Activated CD4-positive, alpha-beta T cell treated with anti-CD3 and anti-CD28 coated beads for 1 hour (primary cell): ENCODE measurements around the gene LMF2.
A peak's percentile ranks its signal among the peaks of the same experiment; 100 is the strongest.
"Not testable (repeated sequence)": the region's sequence is repeated elsewhere in the genome, so short reads cannot be mapped to it uniquely, and the experiment has no call there.

Source experiments
- DNase-seq: peaks from one replicate; pipeline ENCODE4 v3.0.0-alpha.2; 2020

The LMF2 gene

GRCh38 chr22:50507421-50507990, at the start of gene LMF2:
LMF2 (minus strand) TSS chr22:50507702; CDS start chr22:50507675, 27 bp downstream.
- DNase-seq = peak; percentile 92

DNA sequence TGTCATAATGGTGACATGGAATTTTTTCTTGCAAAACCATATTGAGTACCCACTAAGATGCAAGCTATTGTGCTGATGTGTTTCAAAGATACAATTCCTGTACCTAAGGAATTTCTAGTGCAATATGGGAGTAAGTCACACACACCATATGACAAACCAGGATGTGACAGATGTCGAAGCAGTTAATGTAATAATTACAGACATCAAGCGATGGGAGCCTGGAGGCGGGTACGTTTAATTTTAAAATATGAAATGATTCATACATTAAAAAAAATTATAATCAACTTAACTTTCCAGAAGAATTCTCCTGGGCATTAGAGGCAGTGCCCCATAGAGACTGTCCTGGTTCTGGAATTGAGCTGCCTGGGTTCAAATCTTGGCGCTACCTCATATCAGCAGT, 49.2 kb upstream of the LMF2 start:
- no peak for DNase-seq

GRCh38 chr22:50553310-50553709, 45.8 kb upstream of the LMF2 start:
- no peak for DNase-seq

- DNase-seq = no peak
Observed at GRCh38 chr22:50551160-50551752, 43.8 kb upstream of the LMF2 start.

DNA sequence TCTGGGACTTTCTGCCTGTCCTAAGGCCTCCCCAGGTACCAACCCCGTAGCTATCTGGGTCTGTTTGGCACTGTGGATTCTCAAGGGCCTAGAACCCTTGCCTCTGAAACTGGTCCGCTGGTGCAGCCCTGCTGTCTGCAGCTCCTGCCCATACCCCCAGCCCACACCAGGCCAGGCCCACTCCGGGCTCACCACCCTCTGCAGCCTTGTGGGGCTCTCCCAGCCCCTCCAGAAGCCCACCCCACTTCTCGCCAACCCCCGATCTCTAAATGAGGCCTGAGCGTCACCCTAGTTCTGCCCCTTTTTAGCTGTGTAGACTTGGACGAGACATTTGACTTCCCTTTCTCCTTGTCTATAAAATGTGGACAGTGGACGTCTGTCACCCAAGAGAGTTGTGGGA, 42.9 kb upstream of the LMF2 start:
- no peak for DNase-seq

GRCh38 chr22:50548921-50549790, 41.7 kb upstream of the LMF2 start:
- no peak for DNase-seq

DNA sequence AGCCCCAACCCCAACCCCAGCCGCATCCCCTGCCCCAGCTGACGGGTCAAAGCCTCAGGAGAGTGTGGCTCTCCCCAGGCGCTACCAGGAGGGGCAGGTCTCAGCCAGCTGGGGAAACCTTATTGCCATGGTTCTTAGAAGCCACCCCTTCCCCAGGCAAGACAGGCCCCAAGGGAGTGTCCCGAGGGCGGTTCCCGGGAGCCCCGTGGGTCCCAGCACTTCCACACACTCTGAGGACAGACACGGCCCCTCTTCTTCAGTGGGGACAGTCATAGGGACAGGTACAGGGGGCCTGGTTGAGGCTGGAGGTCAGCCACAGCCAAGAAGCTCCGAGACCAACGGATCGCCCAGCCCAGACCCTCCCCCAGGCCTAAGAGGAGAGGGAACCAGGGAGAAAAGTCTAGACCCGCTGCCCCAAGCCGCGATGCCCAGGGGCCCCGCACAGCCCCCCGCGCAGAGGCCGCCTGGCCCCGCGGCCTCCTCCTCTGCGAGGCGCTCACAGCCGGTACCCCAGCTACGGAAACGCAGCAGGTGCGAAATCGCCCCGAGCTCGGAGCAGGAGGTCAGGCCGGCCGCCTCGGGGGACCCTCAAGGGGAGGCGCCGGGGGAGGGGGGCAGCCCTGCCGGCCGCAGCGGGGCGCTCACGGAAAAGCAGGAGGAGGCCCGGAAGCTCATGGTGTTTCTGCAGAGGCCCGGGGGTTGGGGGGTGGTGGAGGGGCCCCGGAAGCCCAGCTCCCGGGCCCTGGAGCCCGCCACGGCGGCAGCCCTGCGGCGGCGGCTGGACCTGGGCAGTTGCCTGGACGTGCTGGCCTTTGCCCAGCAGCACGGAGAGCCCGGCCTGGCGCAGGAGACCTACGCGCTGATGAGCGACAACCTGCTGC, 40.8 kb upstream of the LMF2 start:
- peak; percentile 46 for DNase-seq

DNA sequence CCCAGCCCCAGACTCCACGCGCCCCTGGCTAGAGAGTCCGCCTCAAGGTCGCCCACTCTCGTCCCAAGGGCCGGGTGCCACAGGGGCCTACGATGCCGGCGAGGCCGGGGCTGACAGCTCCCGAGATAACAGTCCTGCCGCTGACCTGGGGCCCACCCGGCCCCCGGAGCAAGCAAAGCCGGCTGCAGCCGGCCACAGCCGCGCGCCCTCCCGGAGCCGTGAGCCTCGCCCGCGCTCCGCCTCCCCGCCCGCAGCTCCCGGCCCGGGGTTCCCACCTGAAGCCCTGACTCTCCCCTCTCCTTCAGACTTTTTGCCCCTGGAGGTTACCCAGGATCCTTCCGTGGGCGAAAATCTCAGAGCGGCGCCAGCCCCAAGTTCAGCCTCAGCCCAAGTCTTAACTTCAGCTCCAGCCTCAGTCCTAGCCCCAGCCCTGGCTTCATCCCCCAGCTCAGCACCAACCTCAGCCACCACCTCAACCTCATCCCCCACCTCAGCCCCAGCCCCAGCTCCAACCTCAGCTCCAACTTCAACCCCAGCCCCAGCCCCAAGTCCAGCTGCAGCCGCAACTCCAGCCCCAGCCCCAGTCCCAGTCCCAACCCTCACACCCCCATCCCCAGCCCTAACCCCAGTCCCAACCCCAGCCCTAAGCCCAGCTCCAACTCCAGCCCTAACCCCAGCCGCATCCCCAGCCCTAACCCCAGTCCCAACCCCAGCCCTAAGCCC, 39.9 kb upstream of the LMF2 start:
- no peak for DNase-seq

DNA sequence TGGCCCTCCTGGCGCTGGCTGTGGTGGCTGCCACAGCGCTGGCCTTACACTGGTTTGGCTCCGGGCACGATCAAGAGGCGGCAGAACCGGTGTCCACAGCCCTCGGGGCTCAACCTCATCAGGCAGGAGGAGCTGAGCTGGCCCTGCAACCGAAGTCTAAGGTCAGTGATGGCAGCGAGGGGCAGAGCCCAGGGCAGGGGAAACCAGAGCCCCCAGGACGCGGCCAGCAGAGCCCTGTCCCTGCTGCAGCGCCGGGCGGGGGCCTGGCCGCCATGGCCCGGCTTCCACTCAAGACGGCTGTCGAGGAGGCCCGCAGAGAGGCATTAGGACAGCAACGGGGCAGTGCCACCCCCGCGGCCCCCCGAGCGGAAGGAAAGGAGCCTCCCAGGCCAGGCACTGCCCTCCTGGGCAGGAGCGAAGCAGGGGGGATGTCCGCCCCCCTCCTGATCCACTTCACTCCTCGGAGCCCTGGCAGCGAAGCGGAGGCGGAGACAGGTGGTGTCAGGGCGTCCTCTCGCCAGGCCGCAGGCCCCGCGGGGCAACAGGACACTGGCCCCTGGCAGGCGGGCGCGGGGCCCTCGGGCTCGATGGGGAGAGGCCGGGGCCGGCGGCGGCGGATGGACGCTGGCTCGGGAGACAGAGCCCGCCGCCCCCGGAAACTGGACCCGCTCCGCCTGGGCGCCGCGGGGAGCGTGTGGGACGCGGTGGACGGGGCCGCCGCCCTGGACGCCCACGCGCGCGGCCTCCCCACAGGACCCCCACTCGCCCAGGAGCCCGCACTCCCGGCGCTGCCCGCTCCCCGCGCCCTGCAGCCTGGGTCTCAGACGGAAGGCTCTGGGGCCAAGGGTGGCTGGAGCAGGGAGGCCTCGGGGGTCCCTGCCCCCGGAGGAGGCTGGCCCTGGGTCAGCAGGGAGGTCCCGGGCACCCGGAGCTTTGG, 39.1 kb upstream of the LMF2 start:
- DNase-seq = no peak

GRCh38 chr22:50545522-50546325, 38.2 kb upstream of the LMF2 start, which contains the start of gene KLHDC7B:
KLHDC7B (plus strand) TSS chr22:50545899; CDS start chr22:50546244, 345 bp downstream.
- DNase-seq = no peak

- DNase-seq = no peak
Observed at GRCh38 chr22:50544746-50545253, 37.3 kb upstream of the LMF2 start.

GRCh38 chr22:50544078-50544745, 36.7 kb upstream of the LMF2 start:
- peak; percentile 80 for DNase-seq

GRCh38 chr22:50542416-50542927, 35.0 kb upstream of the LMF2 start:
- DNase-seq = no peak

- not testable (repeated sequence) for DNase-seq
Observed at GRCh38 chr22:50541667-50542026, 34.1 kb upstream of the LMF2 start.

GRCh38 chr22:50540381-50540780, 32.9 kb upstream of the LMF2 start:
- no peak for DNase-seq

GRCh38 chr22:50537765-50538164, 30.3 kb upstream of the LMF2 start:
- DNase-seq = no peak

GRCh38 chr22:50536226-50536625, 28.7 kb upstream of the LMF2 start:
- DNase-seq = no peak

DNA sequence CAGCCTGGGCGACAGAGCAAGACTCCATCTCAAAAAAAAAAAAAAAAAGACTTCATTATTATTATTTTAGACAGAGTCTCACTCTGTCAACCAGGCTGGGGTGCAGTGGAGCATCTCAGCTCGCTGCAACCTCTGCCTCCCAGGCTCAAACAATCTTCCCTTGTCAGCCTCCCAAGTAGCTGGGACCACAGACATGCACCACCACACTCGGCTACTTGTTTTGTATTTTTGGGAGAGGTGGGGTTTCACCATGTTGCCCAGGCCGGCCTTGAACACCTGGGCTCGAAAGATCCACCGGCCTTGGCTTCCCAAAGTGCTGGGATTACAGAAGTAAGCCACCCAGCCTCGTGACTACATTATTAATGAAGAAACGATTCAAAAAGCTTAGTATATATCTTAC, 27.6 kb upstream of the LMF2 start:
- no peak for DNase-seq
